NCI-H526 (cell line): ENCODE measurements around the gene PFKFB4.
"Not testable (repeated sequence)": the region's sequence is repeated elsewhere in the genome, so short reads cannot be mapped to it uniquely, and the experiment has no call there.

Experiments
- DNase-seq, 2 experiments: peaks; one replicate each; lab custom pipeline; 2025; lab: John Stamatoyannopoulos, UW

PFKFB4 gene

GRCh38 chr3:48558493-48559134, 2.0 kb upstream of the PFKFB4 start:
- no peak for DNase-seq

DNA sequence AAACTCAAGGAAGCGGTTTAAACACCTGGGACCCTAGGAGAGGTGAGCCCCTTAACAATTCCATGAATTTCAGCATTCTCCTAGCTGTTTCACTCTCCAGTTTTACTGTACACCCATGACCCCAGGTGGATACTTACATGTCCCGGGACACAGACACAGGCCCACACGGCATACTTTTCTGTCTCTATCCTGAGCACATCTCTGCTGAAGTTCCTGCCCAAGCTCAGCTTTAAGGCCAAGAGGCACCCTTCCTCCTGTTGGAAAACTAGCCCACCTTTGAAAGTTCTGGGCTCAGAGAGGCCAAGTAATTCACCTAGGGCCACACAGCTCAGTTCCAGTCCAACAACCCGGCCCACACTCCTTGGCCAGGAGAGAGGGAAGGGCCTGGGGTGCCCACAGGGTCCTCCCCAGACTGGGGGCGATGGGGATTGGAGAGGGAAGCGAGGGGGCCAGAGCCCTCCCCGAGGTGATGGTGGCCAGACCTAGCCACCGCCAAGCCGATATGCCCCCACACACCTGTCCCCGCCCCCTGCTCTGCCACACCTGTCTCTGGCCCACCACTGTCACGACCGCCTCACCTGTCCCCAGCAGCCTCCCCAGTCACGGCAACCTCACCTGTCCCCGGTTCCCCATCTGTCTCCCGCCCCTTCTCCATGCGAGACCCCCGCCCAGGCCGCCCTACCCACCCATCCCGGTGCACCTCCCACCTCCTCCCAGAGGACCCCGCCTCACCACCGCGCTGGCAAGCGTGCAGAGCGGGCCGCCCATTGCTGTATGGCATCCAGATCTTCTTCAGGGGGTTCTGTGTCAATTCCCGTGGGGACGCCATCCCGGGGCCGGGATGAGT, 431 bp downstream of the PFKFB4 start:
- DNase-seq = no peak

GRCh38 chr3:48555231-48555948, 1.2 kb downstream of the PFKFB4 start:
- no peak for DNase-seq

GRCh38 chr3:48553886-48554845, 2.4 kb downstream of the PFKFB4 start:
- DNase-seq = no peak

GRCh38 chr3:48553361-48553760, 3.2 kb downstream of the PFKFB4 start:
- no peak for DNase-seq

- DNase-seq = peak; percentile 21 to 56
Measured at GRCh38 chr3:48552111-48552951, 4.3 kb downstream of the PFKFB4 start.

DNA sequence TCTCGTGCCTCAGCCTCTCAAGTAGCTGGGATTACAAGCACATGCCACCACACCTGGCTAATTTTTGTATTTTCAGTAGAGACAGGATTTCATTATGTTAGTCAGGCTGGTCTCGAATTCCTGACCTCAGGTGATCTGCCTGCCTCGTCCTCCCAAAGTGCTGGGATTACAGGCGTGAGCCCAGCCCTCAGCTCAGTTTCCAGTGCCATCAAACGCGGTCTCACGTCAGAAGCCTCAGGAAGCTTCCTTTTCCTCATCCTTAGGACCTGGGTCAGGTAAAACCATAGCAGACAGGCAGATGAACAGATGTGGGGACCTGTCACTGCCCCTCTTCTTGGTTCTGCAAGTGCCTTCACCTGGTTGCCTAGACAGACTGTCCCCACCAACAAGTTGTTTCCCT, 5.0 kb downstream of the PFKFB4 start:
- not testable (repeated sequence) for DNase-seq

DNA sequence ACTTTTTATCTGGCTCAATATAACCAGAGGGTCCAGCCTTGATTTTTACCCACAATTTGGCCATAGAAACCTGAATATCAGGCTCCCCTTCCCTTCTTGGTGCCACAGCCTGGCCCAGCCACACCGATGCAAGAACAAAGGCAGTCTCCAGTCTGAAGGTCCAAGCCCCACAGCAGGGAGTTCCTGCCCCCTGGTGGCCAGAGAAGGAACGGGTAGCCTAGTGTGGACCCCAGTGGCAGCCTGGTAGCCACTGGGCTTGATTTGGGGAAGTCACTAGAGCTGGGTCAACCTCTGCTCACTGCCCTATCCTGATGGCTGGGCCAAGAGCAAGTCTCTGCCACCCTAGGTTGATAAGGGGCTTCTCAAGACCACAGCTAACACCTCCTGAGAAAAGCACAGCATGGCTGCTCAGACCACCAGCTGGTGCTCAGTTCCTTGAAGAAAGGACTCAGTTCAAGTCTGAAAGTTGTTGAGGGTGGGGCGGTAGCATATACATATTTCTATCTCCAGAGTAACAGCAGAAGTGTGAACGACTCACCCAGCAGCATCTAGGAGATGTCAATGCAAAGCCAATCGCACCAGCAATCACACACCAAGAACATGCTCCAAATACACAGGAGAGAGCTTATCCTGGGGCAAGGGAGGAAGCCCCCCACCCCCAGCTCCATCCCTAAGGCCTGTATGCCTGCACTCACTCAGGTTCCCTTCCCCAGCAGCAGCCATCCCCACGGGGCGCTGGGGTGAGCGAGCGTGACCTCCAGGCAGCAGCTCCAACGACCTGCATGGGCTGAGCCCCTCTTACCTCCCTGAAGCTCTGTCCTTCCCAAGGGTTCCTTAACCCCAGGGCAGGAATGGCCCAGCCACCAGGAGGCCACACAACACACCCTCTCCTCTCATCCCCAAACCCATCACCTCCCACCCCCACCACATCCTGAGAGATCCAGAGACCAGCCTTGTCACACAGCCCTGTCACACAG, 7.6 kb downstream of the PFKFB4 start:
- peak; percentile 26 to 82 for DNase-seq

- DNase-seq = no peak
Measured at GRCh38 chr3:48548126-48548525, 8.5 kb downstream of the PFKFB4 start.

DNA sequence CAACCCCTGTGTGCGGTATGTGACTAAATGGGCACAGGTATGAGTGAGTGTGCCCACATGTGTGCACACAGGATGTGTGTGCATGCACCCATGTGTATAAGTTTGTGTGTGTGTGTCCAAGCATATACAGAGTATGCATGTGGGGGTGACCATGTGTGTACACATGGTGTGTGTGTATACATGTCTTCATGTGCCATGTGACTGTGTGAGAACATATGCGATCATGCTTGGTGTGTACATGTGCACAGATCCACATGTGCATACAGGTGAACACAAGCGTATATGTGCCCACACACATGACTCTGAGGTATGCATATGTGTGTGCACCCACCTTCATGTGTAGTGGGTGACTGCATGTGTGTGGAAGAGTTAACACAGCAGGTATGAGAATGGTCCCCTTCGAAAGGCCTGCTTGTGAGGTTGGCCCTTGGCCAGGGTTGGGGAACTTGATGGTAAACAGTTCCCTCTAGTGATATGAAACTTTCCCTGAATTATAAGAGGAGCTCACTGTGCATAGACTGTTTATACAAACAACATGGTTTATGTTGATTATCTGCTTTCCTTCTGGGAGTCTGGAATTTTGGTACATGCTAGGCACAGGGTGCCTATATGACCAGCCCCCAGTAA, 10.3 kb downstream of the PFKFB4 start:
- DNase-seq = no peak

DNA sequence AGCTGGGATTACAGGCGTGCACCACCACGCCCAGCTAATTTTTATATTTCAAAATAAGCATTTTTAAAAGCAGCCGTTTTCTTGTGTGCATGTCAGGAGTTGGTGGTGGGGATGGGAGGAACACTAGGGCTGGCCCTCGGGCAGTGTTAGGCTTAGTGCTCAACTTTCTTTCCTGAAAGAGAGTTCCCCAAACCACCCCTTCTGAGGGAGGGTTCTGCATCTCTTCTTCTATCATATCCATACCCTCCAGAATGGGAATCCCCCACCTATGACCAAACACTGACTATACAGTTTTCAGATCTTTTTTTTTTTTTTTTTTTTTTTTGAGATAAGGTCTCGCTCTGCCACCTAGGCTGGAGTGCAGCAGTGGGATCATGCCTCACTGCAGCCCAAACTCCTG, 12.5 kb downstream of the PFKFB4 start:
- no peak for DNase-seq

DNA sequence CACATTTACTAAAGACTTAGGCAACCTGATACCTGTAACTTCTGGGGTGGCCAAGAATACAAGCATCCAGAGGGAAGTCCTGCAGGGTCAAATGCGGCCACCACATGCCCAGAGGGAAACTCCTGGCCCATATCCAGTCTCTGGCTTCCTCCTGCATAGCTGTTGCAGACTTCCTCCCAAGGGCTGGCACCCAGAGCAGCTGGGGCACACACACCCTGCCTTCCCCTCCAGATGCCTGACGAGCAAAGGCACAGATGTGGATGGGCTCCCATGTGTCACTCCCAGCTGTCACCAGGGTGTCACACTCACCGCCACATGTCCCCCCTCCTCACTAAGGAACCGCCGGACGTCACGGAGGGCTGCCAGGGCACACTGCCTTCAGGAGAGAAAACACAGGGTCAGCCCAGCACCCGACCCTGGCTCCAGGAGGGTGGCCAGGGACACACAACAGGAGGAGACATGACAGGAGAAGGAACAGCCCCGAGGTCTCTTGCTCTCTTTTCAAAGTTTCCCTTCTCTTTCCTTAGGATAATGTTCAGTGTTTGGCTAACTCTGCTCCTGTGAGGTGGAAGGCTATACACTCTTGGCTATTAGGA, 13.2 kb downstream of the PFKFB4 start:
- no peak for DNase-seq

DNA sequence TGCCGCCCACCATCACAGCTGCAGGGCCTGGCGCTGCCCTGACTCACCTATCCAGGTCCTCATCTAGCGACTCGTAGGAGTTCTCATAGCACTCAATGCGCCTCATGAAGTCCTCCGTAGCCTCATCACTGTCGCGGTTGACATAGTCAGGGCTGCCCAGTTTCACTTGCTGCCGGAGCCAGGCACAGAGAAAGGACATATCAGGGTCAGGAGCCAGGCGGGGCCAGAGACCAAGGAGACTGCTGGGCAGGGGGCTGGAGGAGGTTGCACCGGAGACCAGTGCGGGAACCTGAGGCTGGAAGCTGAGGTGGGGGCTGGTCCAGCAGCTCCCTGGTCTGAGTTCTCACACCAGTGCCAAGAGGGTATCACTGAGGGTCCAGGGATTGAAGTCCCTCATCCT, 18.2 kb downstream of the PFKFB4 start:
- no peak for DNase-seq

DNA sequence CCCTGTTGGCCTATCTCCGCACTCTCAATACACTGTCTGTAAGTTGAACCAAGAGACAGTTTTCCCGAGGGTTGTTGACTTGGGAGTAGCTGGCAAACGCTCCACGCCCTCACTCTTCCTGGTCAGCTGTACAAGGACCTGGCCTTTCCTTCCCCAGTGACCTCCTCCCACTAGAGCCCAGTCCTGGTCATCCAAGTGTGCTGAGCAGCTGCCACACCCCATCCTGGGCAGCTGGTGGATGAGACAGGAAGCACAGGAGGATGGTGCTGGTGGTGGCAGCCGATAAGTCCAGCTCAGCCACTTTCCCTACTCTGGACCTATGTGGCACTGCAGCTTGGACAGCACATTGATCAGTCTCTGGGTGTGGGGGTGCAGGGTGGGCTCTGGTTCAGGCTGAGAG, 19.8 kb downstream of the PFKFB4 start:
- DNase-seq = no peak

DNA sequence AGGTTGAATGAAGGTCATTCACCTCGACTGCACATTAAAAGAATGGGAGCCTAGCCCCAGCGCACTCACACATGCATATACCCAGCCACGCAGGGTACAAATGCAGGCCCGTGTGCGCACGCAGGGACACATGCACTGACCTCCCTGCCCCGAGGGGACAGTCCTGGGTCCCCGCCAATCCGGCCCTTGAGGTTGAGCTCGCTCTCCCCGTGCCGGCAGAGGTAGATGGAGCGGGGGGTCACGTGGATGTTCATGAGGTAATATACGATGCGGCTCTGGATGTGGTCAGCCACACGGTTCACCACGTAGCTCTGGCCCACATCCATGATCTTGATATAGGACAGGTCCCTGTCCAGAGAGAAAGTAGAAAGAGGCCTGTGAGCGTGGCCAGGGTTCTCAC, 20.5 kb downstream of the PFKFB4 start:
- DNase-seq = no peak

DNA sequence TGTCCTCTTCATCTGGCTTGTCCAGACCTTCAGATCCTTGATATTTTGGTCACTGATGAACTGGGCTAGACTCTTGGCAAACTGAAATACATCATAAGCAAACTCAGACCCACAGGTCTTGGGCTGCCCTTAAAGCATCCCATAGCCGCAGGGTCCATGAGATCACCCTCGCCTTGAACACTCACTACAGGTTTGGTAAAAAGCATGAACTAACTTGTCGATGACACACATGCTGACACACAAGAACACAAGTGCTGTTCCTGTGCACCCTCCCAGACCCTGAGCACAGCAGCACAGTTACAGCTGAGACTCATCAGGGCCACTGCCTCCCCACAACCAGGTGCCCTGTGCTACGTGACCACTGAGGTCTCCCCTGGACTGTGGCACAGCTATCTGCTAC, 21.0 kb downstream of the PFKFB4 start:
- no peak for DNase-seq

DNA sequence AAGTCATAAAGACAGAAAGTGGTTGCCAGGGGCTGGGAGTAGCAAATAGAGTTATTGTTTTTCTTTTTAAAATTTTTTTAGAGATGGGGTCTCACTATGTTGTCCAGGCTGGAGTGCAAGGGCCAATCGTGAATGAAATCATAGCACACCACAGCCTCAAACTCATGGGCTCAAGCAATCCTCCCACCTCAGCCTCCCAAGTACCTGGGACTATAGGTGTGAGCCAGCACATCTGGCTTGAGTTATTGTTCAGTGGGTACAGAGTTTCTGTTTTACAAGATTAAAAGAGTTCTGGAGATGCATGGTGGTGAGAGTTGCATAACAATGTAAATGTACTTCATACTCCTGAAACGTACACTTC, 23.6 kb downstream of the PFKFB4 start:
- no peak for DNase-seq

DNA sequence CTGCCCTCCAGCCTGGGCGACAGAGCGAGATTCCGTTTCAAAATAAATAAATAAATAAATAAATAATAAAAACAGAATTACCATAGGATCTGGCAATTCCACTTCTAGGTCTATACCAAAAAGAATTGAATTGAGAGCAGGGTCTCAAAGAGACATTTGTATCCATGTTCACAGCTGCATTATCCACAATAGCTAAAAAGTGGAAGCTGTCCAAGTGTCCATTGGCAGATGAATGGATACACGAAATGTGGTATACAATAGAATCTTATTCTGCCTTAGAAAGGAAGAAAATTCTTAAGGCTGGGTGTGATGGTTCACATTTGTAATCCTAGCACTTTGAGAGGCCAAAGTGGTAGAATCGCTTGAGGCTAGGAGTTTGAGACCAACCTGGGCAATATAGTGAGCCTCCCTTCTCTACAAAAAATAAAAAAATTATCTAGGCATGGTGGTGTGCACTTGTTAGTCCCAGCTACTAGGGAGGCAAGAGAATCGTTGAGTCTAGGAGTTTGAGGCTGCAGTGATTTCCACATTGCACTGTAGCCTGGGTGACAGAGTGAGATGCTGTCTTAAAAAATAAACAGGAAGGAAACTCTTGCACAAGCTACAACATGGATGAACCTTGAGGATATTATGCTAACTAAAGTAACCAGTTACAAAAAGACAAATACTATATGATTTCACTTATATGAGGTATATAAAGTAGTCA, 24.2 kb downstream of the PFKFB4 start:
- DNase-seq = no peak
